Measurements from ENCODE around the gene TAS2R50. TPM values are rescaled to one million over a fixed set of nuclear protein-coding genes. Genes with fewer than 3 reads are reported as not detected.

TAS2R50 gene
- total RNA-seq, 4 donors from 2014 or later: 0.84 to 5.1 (median 2.5) TPM

DNA sequence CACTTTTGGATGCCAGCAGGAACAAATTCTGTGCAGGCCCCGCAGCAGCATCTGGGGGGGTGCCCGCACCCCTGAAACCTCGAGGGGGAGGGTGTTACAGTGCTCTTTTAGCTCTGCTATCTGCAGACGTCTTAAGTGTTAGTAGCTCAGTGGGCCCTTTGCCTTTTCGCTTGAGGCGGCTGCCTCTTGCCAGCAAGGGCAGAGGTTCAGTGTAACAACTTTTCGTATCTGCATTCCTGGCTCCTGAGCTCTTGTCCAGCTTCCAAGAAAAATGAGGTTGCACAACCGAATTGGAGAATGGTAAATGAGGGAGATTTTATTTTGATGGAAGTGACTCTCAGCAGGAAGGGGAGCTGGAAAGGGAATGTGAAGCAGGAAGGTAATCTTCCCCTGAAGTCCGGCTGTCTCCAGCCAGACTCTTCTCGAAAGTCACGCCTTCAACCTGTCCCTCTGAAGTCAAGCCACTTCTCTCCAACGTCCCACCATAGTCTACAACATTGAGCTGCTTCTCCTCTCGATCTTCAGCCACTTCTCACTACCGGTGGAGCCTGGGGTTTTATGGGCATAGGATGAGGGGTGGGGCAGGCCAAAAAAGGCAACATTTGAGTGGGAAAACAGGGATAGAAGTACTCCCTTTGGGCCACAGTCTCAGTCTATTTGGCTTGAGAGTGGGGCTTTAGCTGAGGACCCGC is 17.8 kb downstream of the TAS2R50 start:
- H3K27ac ChIP-seq: peak overlapping the region in 1 of 4 donors; percentile 14
- WGBS, 2 donors: 71 to 74% methylated on average over 14 to 15 of the region's 15 CpGs
- DNase-seq (ENCODE audit: low spot score in 2 of 2): peak; percentile 23 to 75

DNA sequence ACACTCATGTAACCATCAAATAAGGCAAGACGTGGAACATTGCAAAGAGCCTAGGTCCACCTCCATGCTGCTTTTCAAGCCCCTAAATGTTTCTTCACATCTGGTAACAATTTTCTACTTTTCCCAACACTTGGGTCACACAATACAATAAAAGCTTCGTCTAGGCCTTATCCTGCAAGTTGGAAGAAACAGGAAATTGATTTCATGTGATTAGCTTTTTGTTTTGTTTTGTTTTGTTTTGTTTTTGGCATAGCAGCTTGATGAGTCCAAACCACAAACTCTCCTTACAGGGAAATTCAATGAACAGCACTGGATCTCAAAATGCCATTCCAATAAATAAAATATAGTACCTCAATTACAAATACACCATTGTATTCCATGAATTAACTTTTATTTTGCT is 19.3 kb downstream of the TAS2R50 start:
- Histone ChIP-seq H3K27me3 (no peaks in the 10 kb centered on the region), H3K4me3 (no peak overlapping the region), H3K4me1 (peaks cover 0 to 16% (median 0%) of the 10 kb centered on the region in 4 donors), H3K36me3 (no peaks in the 10 kb centered on the region), H3K27ac (no peak overlapping the region), H3K9me3 (no peaks in the 10 kb centered on the region)
- DNase-seq (ENCODE audit: low spot score in 2 of 2): no peak
- 41 to 42% methylated on average over 2 of the region's 2 CpGs for WGBS, 2 donors
- TF ChIP-seq, protein P1, sequence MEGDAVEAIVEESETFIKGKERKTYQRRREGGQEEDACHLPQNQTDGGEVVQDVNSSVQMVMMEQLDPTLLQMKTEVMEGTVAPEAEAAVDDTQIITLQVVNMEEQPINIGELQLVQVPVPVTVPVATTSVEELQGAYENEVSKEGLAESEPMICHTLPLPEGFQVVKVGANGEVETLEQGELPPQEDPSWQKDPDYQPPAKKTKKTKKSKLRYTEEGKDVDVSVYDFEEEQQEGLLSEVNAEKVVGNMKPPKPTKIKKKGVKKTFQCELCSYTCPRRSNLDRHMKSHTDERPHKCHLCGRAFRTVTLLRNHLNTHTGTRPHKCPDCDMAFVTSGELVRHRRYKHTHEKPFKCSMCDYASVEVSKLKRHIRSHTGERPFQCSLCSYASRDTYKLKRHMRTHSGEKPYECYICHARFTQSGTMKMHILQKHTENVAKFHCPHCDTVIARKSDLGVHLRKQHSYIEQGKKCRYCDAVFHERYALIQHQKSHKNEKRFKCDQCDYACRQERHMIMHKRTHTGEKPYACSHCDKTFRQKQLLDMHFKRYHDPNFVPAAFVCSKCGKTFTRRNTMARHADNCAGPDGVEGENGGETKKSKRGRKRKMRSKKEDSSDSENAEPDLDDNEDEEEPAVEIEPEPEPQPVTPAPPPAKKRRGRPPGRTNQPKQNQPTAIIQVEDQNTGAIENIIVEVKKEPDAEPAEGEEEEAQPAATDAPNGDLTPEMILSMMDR (IDR thresholded peaks at IDR 0.05): no peak
- no peak for TF ChIP-seq POLR2A (IDR thresholded peaks at IDR 0.05)
- no peak for TF ChIP-seq EP300 (IDR thresholded peaks at IDR 0.05)

More for the DNA sequence above, 17.8 kb downstream of the TAS2R50 start:
- Histone ChIP-seq H3K4me3 (no peak overlapping the region), H3K9me3 (no peaks in the 10 kb centered on the region), H3K27me3 (no peaks in the 10 kb centered on the region), H3K36me3 (no peaks in the 10 kb centered on the region), H3K4me1 (peaks cover 0 to 16% (median 0%) of the 10 kb centered on the region in 4 donors)
- TF ChIP-seq EP300 (IDR thresholded peaks at IDR 0.05): peak in 1 of 2 donors; percentile 38
- TF ChIP-seq, protein P1 (IDR thresholded peaks at IDR 0.05): no peak

DNA sequence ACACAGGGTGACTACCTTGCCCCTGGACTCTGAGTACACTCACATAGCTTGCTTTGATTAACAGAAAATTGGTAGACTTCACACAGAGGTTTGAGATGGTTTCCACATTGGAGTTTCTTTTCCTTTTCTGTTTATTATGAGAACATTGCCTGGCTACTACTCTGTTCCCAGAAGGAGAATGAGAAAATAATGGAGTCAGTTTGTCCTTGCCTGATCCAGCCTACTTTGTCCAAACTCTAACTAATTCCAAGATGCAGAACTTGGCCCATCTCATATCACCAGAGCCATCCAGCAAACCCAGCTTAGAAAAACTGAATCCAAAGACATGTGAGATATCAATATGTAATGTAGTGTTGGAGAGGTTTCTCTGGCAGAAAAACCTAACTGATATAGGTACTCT is 20.4 kb downstream of the TAS2R50 start:
- H3K4me1 ChIP-seq: peaks cover 0 to 16% (median 0%) of the 10 kb centered on the region in 4 donors
- no peak for DNase-seq (ENCODE audit: low spot score in 2 of 2)
- no peaks in the 10 kb centered on the region for H3K36me3 ChIP-seq
- H3K27me3 ChIP-seq: no peaks in the 10 kb centered on the region
- H3K27ac ChIP-seq: no peak overlapping the region
- no peaks in the 10 kb centered on the region for H3K9me3 ChIP-seq
- TF ChIP-seq, protein P1 (IDR thresholded peaks at IDR 0.05): no peak
- TF ChIP-seq EP300 (IDR thresholded peaks at IDR 0.05) (no peak), POLR2A (IDR thresholded peaks at IDR 0.05) (no peak)
- H3K4me3 ChIP-seq: no peak overlapping the region

DNA sequence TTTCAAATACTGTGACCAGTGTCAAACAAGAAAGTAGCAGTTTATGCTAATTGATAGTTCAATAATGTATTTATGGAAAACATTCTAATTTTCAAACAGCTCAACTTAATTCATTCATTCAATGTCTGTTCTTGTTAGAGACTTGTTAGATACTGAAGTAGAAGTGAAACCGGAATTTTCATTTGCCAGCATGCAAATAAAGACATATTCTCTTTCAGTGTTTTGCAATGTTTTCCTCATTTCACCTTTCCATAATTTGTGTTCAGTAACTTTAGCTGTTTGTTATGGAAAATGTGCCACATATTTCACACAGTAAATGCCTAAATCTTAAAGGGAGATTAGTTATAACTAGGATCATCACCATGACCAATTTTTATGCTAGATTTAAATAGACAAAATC is 21.2 kb downstream of the TAS2R50 start:
- H3K4me1 ChIP-seq: peaks cover 0 to 16% (median 0%) of the 10 kb centered on the region in 4 donors
- DNase-seq (ENCODE audit: low spot score in 2 of 2): no peak
- H3K9me3 ChIP-seq: no peaks in the 10 kb centered on the region
- no peak overlapping the region for H3K27ac ChIP-seq
- no peaks in the 10 kb centered on the region for H3K27me3 ChIP-seq
- H3K36me3 ChIP-seq: no peaks in the 10 kb centered on the region
- TF ChIP-seq EP300 (IDR thresholded peaks at IDR 0.05) (no peak), POLR2A (IDR thresholded peaks at IDR 0.05) (no peak)
- TF ChIP-seq, protein P1 (IDR thresholded peaks at IDR 0.05): no peak
- H3K4me3 ChIP-seq: no peak overlapping the region
- WGBS, 2 donors: 83 to 96% methylated on average over 1 of the region's 1 CpG

DNA sequence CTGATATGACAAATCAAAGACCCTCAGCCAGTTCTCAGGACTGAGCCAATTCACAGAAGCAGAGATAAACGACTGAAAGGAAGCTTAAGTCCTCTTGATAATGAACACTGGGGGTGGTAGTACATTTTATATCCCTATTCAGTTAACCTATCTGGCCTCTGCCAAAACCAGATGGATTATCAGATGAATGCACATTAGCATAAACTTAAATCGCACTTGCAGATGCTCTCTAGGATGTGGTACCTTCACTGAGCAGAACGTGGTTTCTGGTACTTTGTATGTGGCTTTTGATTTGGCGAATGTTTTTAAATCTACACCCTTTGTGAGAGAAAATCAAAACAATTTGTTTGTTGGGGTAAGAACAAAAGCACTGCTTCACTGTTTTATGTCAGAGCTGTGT is 26.5 kb downstream of the TAS2R50 start:
- H3K27me3 ChIP-seq: no peaks in the 10 kb centered on the region
- DNase-seq (ENCODE audit: low spot score in 2 of 2): no peak
- 73 to 74% methylated on average over 4 of the region's 4 CpGs for WGBS, 2 donors
- no peaks in the 10 kb centered on the region for H3K4me1 ChIP-seq
- H3K9me3 ChIP-seq: peaks cover 0 to 21% (median 6%) of the 10 kb centered on the region in 4 donors
- H3K36me3 ChIP-seq: no peaks in the 10 kb centered on the region
- no peak overlapping the region for H3K4me3 ChIP-seq
- no peak overlapping the region for H3K27ac ChIP-seq
- TF ChIP-seq EP300 (IDR thresholded peaks at IDR 0.05): no peak
- no peak for TF ChIP-seq POLR2A (IDR thresholded peaks at IDR 0.05)
- TF ChIP-seq, protein P1 (IDR thresholded peaks at IDR 0.05): no peak
